ENCODE results near the gene C12orf75. TPM values are rescaled to one million over a fixed set of nuclear protein-coding genes. Genes with fewer than 3 reads are reported as not detected.

The C12orf75 gene
- total RNA-seq, 1 donor from 2014 or later, result 1.1 TPM

- Histone ChIP-seq H3K4me3 (no peak overlapping the region), H3K27me3 (ENCODE audit: low read depth) (peaks cover 30% of the 10 kb centered on the region), H3K9me3 (replicated peaks) (no peaks in the 10 kb centered on the region), H3K36me3 (no peaks in the 10 kb centered on the region), H3K4me1 (no peaks in the 10 kb centered on the region), H3K27ac (replicated peaks) (no peak overlapping the region)
- DNase-seq, result no peak
- intact Hi-C loops (cut with micrococcal nuclease), result no loop called here
- no peak for TF ChIP-seq CTCF (IDR thresholded peaks at IDR 0.05; ENCODE audit: borderline replicate concordance)
These were observed 46.6 kb downstream of the C12orf75 start for GRCh38 chr12:105377077-105377476.

DNA sequence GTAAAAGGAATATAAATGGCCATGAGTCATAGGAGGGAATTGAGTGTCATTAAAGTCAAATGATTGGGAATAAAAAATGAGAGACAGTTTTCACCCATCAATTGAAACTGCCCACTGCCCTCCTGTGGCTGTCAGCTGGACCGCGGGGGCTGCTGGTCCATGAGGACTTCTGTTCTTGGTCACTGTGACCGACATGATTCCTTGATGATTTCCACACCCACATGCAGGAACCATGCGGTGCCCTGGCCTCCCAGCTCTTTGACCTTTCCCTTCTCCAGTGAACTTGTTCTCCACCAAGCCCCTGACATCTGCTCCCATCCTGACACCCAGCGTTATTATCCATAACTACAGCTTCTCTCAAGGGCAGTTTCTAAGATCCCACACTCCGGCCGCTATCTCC, 48.4 kb downstream of the C12orf75 start:
- Histone ChIP-seq H3K9me3 (replicated peaks) (no peaks in the 10 kb centered on the region), H3K4me3 (no peak overlapping the region), H3K36me3 (no peaks in the 10 kb centered on the region), H3K27ac (replicated peaks) (no peak overlapping the region), H3K27me3 (ENCODE audit: low read depth) (peaks cover 30% of the 10 kb centered on the region), H3K4me1 (peaks cover 7% of the 10 kb centered on the region)
- intact Hi-C loops (cut with micrococcal nuclease), result no loop called here
- DNase-seq, result no peak
- no peak for TF ChIP-seq CTCF (IDR thresholded peaks at IDR 0.05; ENCODE audit: borderline replicate concordance)

GRCh38 chr12:105382771-105383622, 52.5 kb downstream of the C12orf75 start:
- Histone ChIP-seq H3K27ac (replicated peaks) (no peak overlapping the region), H3K27me3 (ENCODE audit: low read depth) (peaks cover 20% of the 10 kb centered on the region), H3K4me3 (peak overlapping the region; percentile 51), H3K36me3 (no peaks in the 10 kb centered on the region), H3K4me1 (peaks cover 7% of the 10 kb centered on the region), H3K9me3 (replicated peaks) (no peaks in the 10 kb centered on the region)
- intact Hi-C loops (cut with micrococcal nuclease), result loop anchor here (5.0 kb wide), 1 partner anchor 106 kb away; no protein-coding TSS in a partner anchor
- TF ChIP-seq CTCF (IDR thresholded peaks at IDR 0.05; ENCODE audit: borderline replicate concordance), result peak; percentile 81
- DNase-seq, result no peak

GRCh38 chr12:105384220-105384619, 53.7 kb downstream of the C12orf75 start:
- no peaks in the 10 kb centered on the region for H3K36me3 ChIP-seq
- no peak overlapping the region for H3K27ac ChIP-seq (replicated peaks)
- DNase-seq, result no peak
- intact Hi-C loops (cut with micrococcal nuclease), result loop anchor here (5.0 kb wide), 1 partner anchor 107 kb away; no protein-coding TSS in a partner anchor
- H3K4me3 ChIP-seq, result no peak overlapping the region
- peaks cover 7% of the 10 kb centered on the region for H3K4me1 ChIP-seq
- H3K9me3 ChIP-seq (replicated peaks), result no peaks in the 10 kb centered on the region
- H3K27me3 ChIP-seq (ENCODE audit: low read depth), result peaks cover 15% of the 10 kb centered on the region
- no peak for TF ChIP-seq CTCF (IDR thresholded peaks at IDR 0.05; ENCODE audit: borderline replicate concordance)

DNA sequence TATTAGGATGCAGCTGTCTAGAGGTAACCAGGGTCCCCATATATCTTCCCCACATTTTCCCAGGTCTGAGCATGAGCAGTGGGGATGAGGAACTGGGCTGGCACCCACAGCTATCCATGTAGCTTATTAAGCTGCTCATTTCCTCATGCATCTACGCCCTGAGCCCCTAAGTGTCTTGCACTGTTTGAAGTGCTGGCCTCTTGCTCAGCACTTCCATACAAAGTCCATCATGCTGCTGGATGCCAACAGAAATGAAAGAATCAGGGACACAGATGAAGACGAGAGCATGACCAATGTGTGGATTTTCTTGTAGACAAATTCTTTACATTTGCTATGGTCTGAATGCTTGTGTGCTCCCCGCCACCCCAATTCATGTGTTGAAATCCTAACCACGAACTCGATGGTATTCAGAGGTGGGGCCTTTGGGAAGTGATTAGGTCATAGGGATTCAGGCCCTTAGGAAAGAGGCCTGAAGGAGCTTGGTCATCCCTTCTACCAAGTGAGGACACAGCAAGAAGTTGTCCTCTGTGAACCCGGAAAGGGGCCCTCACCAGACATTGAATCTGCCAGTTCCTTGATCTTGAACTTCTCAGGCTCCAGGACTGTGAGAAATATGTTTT, 54.5 kb downstream of the C12orf75 start:
- Histone ChIP-seq H3K4me1 (peaks cover 7% of the 10 kb centered on the region), H3K4me3 (no peak overlapping the region), H3K9me3 (replicated peaks) (no peaks in the 10 kb centered on the region), H3K27me3 (ENCODE audit: low read depth) (peaks cover 13% of the 10 kb centered on the region), H3K27ac (replicated peaks) (no peak overlapping the region), H3K36me3 (no peaks in the 10 kb centered on the region)
- intact Hi-C loops (cut with micrococcal nuclease), result loop anchor here (5.0 kb wide), 1 partner anchor 108 kb away; no protein-coding TSS in a partner anchor
- no peak for DNase-seq
- no peak for TF ChIP-seq CTCF (IDR thresholded peaks at IDR 0.05; ENCODE audit: borderline replicate concordance)

Data from left ventricle myocardium inferior (tissue), 1 donor.